HG02943 (cell line): ENCODE data around the gene MMD.
"Not testable (repeated sequence)": the region's sequence is repeated elsewhere in the genome, so short reads cannot be mapped to it uniquely, and the experiment has no call there.

ENCODE experiments used
- ATAC-seq: cut with Tn5 transposase; IDR thresholded peaks from one replicate; pipeline ENCODE4 v1.9.1; 2021; ENCODE audit warnings: mild to moderate bottlenecking, low read depth, moderate library complexity; ENCODE audit not compliant: unreplicated experiment

MMD gene

GRCh38 chr17:55424893-55425540 is 3.4 kb upstream of the MMD start:
- no peak for ATAC-seq

- no peak for ATAC-seq
These were observed 1.9 kb upstream of the MMD start for GRCh38 chr17:55423535-55423934.

- not testable (repeated sequence) for ATAC-seq
These were observed 1.2 kb upstream of the MMD start for GRCh38 chr17:55422828-55423164.

GRCh38 chr17:55420776-55421178 is 858 bp downstream of the MMD start:
- no peak for ATAC-seq

- no peak for ATAC-seq
These were observed 1.4 kb downstream of the MMD start for GRCh38 chr17:55420067-55420775.

GRCh38 chr17:55418369-55419268 is 3.0 kb downstream of the MMD start:
- no peak for ATAC-seq

GRCh38 chr17:55417411-55418268 is 4.0 kb downstream of the MMD start:
- ATAC-seq, result no peak

GRCh38 chr17:55416470-55417052 is 5.1 kb downstream of the MMD start:
- ATAC-seq, result no peak

GRCh38 chr17:55416000-55416399 is 5.6 kb downstream of the MMD start:
- ATAC-seq, result no peak

GRCh38 chr17:55414983-55415382 is 6.7 kb downstream of the MMD start:
- no peak for ATAC-seq

GRCh38 chr17:55413825-55414489 is 7.7 kb downstream of the MMD start:
- no peak for ATAC-seq

- ATAC-seq, result no peak
These were observed 10.2 kb downstream of the MMD start for GRCh38 chr17:55411463-55411855.

- ATAC-seq, result no peak
These were observed 10.7 kb downstream of the MMD start for GRCh38 chr17:55410722-55411462.

- no peak for ATAC-seq
These were observed 12.4 kb downstream of the MMD start for GRCh38 chr17:55409030-55409800.

- ATAC-seq, result no peak
These were observed 13.7 kb downstream of the MMD start for GRCh38 chr17:55407641-55408566.

GRCh38 chr17:55405600-55405999 is 16.0 kb downstream of the MMD start:
- no peak for ATAC-seq

GRCh38 chr17:55404197-55404596 is 17.4 kb downstream of the MMD start:
- not testable (repeated sequence) for ATAC-seq
